ENCODE results near the gene LSM2. TPM values are rescaled to one million over a fixed set of nuclear protein-coding genes. Genes with fewer than 3 reads are reported as not detected.

Gene LSM2
- total RNA-seq, 1 donor from 2014 or later, result 112 TPM

DNA sequence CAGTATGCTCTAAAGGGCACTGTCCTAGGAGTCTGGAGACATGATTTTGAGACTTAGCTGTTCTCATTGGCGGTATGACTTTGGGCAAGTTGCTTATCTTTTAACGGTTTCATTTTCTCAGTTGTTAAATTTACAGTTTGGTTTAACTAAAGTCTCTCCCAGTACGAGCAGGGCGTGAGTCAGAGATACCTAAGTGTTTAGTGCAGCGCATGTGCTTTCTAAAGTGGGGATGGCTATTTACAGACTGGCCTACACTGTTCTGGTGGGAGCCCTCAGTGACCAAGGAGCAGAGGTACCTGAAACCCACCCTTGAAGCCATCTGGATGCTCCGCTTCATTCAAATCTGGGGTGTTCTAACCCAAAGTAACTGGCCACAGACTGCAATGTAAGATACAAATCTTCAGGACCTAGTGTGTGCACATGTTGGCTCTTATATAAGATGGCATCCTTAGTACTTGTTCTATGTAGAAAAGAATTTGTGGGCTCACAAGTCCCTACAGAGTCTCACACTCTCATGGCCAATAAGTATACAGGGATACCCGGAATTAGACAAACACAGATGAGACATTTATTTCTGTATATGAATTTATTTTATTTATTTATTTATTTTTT lies 56.2 kb downstream of the LSM2 start:
- no peak overlapping the region for H3K4me3 ChIP-seq (ENCODE audit: low read depth, low read length)
- DNase-seq (ENCODE audit: low read depth), result no peak
- TF ChIP-seq, protein P1, sequence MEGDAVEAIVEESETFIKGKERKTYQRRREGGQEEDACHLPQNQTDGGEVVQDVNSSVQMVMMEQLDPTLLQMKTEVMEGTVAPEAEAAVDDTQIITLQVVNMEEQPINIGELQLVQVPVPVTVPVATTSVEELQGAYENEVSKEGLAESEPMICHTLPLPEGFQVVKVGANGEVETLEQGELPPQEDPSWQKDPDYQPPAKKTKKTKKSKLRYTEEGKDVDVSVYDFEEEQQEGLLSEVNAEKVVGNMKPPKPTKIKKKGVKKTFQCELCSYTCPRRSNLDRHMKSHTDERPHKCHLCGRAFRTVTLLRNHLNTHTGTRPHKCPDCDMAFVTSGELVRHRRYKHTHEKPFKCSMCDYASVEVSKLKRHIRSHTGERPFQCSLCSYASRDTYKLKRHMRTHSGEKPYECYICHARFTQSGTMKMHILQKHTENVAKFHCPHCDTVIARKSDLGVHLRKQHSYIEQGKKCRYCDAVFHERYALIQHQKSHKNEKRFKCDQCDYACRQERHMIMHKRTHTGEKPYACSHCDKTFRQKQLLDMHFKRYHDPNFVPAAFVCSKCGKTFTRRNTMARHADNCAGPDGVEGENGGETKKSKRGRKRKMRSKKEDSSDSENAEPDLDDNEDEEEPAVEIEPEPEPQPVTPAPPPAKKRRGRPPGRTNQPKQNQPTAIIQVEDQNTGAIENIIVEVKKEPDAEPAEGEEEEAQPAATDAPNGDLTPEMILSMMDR (conservative IDR thresholded peaks at IDR 0.05; ENCODE audit: low read depth, low read length), result no peak

DNA sequence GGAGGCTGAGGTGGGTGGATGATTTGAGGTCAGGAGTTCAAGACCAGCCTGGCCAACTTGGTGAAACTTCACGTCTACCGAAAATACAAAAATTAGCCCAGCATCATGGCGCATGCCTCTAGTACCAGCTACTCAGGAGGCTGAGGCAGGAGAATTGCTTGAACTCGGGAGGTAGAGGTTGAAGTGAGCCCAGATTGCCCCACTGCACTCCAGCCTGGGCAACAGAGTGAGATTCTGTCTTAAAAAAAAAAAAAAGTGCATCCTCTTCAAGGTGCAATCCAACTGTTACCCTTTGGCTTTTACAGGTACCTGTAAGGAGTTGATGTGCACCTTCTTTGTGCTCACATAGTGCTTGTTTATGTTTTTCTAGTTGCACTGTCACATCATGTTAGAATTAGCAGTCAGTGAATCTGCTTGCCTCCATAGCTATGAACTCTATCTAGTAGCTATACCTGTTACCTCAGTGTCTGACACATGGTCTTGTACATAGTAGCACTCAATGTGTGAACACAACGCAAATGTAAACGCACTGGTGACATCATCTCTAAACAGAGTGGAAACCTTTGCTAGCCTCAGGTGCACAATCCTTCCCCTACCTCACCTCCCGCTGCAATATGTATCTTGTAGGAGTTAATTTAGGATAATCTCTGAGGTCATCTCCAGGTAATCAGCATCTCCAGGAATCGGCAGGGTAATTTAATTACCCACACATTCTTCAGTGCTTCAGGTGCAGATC lies 57.3 kb downstream of the LSM2 start:
- TF ChIP-seq, protein P1 (conservative IDR thresholded peaks at IDR 0.05; ENCODE audit: low read depth, low read length), result no peak
- no peak overlapping the region for H3K4me3 ChIP-seq (ENCODE audit: low read depth, low read length)
- no peak for DNase-seq (ENCODE audit: low read depth)

Other genes starting within 250 kb of the LSM2 start
- gene LTA, start 234.7 kb downstream of the LSM2 start, total RNA-seq, result not detected in 2 replicates
- gene TNF, start 231.4 kb downstream of the LSM2 start, total RNA-seq, result 13.9 and 14.2 TPM in 2 replicates
- gene LTB, start 224.5 kb downstream of the LSM2 start, total RNA-seq, result 12.0 and 50.8 TPM in 2 replicates
- gene LST1, start 220.7 kb downstream of the LSM2 start, total RNA-seq, result not detected in 2 replicates
- gene NCR3, start 214.0 kb downstream of the LSM2 start, total RNA-seq, result not detected in 2 replicates
- gene AIF1, start 191.7 kb downstream of the LSM2 start, total RNA-seq, result not detected in 2 replicates
- gene PRRC2A, start 186.3 kb downstream of the LSM2 start, total RNA-seq, result 81.2 and 93.0 TPM in 2 replicates
- gene BAG6, start 154.3 kb downstream of the LSM2 start, total RNA-seq, result 307 and 331 TPM in 2 replicates
- 0.72 and 0.81 TPM in 2 replicates for gene APOM, start 151.1 kb downstream of the LSM2 start, total RNA-seq
- 17.2 and 19.3 TPM in 2 replicates for gene C6orf47, start 146.2 kb downstream of the LSM2 start, total RNA-seq
- gene GPANK1, start 142.0 kb downstream of the LSM2 start, total RNA-seq, result 16.0 and 32.9 TPM in 2 replicates
- gene CSNK2B, start 140.9 kb downstream of the LSM2 start, total RNA-seq, result 313 and 435 TPM in 2 replicates
- gene LY6G5B, start 137.0 kb downstream of the LSM2 start, total RNA-seq, result 1.1 and 4.0 TPM in 2 replicates
- 0.94 and 1.1 TPM in 2 replicates for gene LY6G5C, start 125.9 kb downstream of the LSM2 start, total RNA-seq
- 25.4 and 35.6 TPM in 2 replicates for gene ABHD16A, start 103.6 kb downstream of the LSM2 start, total RNA-seq
- gene LY6G6F, start 100.1 kb downstream of the LSM2 start, total RNA-seq, result not detected in 2 replicates
- not detected in 2 replicates for gene LY6G6D, start 91.6 kb downstream of the LSM2 start, total RNA-seq
- not detected in 2 replicates for gene LY6G6C, start 85.2 kb downstream of the LSM2 start, total RNA-seq
- not detected in 2 replicates for gene MPIG6B, start 83.6 kb downstream of the LSM2 start, total RNA-seq
- 61.1 and 87.2 TPM in 2 replicates for gene DDAH2, start 77.7 kb downstream of the LSM2 start, total RNA-seq
- 938 and 1,262 TPM in 2 replicates for gene CLIC1, start 70.4 kb downstream of the LSM2 start, total RNA-seq
- 18.4 and 30.4 TPM in 2 replicates for gene MSH5, start 67.0 kb downstream of the LSM2 start, total RNA-seq
- gene SAPCD1, start 44.3 kb downstream of the LSM2 start, total RNA-seq, result 0.94 and 4.4 TPM in 2 replicates
- gene VWA7, start 29.6 kb downstream of the LSM2 start, total RNA-seq, result 0.65 and 2.2 TPM in 2 replicates
- 113 and 166 TPM in 2 replicates for gene VARS1, start 11.2 kb downstream of the LSM2 start, total RNA-seq
- 0.29 and 0.35 TPM in 2 replicates for gene HSPA1L, start 8.3 kb upstream of the LSM2 start, total RNA-seq
- gene HSPA1A, start 8.6 kb upstream of the LSM2 start, total RNA-seq, result 116 and 139 TPM in 2 replicates
- 58.4 and 136 TPM in 2 replicates for gene HSPA1B, start 20.8 kb upstream of the LSM2 start, total RNA-seq
- 65.2 and 68.6 TPM in 2 replicates for gene NEU1, start 55.9 kb upstream of the LSM2 start, total RNA-seq
- 12.4 and 24.0 TPM in 2 replicates for gene SLC44A4, start 72.0 kb upstream of the LSM2 start, total RNA-seq
- 44.0 and 54.6 TPM in 2 replicates for gene EHMT2, start 90.7 kb upstream of the LSM2 start, total RNA-seq
- gene ZBTB12, start 95.1 kb upstream of the LSM2 start, total RNA-seq, result 1.5 TPM in 2 replicates
- gene C2, start 120.8 kb upstream of the LSM2 start, total RNA-seq, result not detected in 2 replicates
- 0.81 and 2.2 TPM in 2 replicates for gene CFB, start 139.1 kb upstream of the LSM2 start, total RNA-seq
- 113 and 132 TPM in 2 replicates for gene NELFE, start 152.0 kb upstream of the LSM2 start, total RNA-seq
- 42.0 and 51.9 TPM in 2 replicates for gene SKIC2, start 152.2 kb upstream of the LSM2 start, total RNA-seq
- 20.0 and 20.9 TPM in 2 replicates for gene DXO, start 165.2 kb upstream of the LSM2 start, total RNA-seq
- gene C4A, start 175.1 kb upstream of the LSM2 start, total RNA-seq, result 1.0 and 1.6 TPM in 2 replicates
- gene C4B, start 207.8 kb upstream of the LSM2 start, total RNA-seq, result 1.1 and 1.2 TPM in 2 replicates
- not detected in 2 replicates for gene CYP21A2, start 231.4 kb upstream of the LSM2 start, total RNA-seq

Data from epithelial cell of proximal tubule (primary cell).